ENCODE measurements around the gene HECTD1.

HECTD1 gene

DNA sequence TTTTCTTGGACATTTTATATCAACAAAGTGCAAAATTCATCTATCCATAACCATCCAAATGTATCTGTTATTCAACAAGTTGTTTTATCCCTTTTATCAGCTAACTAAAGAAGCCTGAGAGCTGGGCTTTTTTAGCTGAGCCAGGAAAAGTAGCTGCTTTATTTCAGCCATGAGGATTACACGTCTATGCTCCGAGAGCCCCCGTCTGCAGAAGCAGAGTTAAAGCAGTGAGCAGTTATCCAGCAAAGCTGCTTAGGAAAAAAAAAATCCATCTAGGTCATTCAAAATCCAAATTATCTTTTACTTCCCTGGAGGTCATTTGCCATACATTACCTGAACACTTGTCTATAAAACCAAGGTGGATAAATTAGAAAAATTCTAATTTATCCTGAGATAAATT is 15.7 kb upstream of the HECTD1 start:
- TF ChIP-seq EZH2 (optimal IDR thresholded peaks at IDR 0.05; ENCODE audit: low read depth, low read length) (no peak), EZH2phosphoT487 (IDR thresholded peaks at IDR 0.05; ENCODE audit: low read length) (no peak)
- TF ChIP-seq, protein P1, sequence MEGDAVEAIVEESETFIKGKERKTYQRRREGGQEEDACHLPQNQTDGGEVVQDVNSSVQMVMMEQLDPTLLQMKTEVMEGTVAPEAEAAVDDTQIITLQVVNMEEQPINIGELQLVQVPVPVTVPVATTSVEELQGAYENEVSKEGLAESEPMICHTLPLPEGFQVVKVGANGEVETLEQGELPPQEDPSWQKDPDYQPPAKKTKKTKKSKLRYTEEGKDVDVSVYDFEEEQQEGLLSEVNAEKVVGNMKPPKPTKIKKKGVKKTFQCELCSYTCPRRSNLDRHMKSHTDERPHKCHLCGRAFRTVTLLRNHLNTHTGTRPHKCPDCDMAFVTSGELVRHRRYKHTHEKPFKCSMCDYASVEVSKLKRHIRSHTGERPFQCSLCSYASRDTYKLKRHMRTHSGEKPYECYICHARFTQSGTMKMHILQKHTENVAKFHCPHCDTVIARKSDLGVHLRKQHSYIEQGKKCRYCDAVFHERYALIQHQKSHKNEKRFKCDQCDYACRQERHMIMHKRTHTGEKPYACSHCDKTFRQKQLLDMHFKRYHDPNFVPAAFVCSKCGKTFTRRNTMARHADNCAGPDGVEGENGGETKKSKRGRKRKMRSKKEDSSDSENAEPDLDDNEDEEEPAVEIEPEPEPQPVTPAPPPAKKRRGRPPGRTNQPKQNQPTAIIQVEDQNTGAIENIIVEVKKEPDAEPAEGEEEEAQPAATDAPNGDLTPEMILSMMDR (IDR thresholded peaks at IDR 0.05; ENCODE audit: low read length): no peak
- Histone ChIP-seq H3K27ac (ENCODE audit: low read length) (no peak overlapping the region), H3K9me2 (replicated peaks; ENCODE audit: insufficient read depth, low read length) (no peaks in the 10 kb centered on the region), H3K27me3 (replicated peaks; ENCODE audit: insufficient read depth, low read length) (no peaks in the 10 kb centered on the region), H3K9ac (ENCODE audit: low read length) (no peak overlapping the region), H3K36me3 (replicated peaks; ENCODE audit: insufficient read depth, low read length) (no peaks in the 10 kb centered on the region), H4K20me1 (ENCODE audit: insufficient read depth, low read length) (no peaks in the 10 kb centered on the region), H3K4me2 (ENCODE audit: low read depth, low read length) (no peak overlapping the region), H3K4me1 (ENCODE audit: low read length) (no peaks in the 10 kb centered on the region), H2AFZ (ENCODE audit: low read length) (no peak overlapping the region), H3K4me3 (ENCODE audit: low read length) (no peak overlapping the region), H3K79me2 (ENCODE audit: low read length) (no peaks in the 10 kb centered on the region), H3K9me3 (replicated peaks; ENCODE audit: insufficient read depth, low read length) (no peaks in the 10 kb centered on the region), H3F3A (ENCODE audit: insufficient read depth, low read length) (no peaks in the 10 kb centered on the region)
- DNase-seq: no peak

DNA sequence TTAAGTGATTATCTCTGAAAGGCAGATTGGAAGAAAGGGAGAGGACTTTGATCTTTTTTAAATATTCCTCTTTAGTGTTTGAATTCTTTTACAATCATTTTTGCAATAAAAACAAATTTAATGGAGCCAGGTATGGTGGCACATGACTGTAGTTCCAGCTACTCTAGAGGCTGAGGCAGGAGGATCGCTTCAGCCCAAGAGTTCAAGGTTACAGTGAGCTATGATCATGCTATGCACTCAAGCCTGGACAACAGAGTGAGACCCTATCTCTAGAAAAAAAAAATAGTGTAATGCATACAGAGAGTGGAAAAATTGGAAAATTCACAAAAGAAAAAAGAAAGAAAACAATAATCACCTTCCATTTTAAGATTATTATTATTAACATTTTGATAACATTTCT is 15.2 kb upstream of the HECTD1 start:
- TF ChIP-seq EZH2 (optimal IDR thresholded peaks at IDR 0.05; ENCODE audit: low read depth, low read length) (no peak), EZH2phosphoT487 (IDR thresholded peaks at IDR 0.05; ENCODE audit: low read length) (no peak)
- TF ChIP-seq, protein P1 (IDR thresholded peaks at IDR 0.05; ENCODE audit: low read length): no peak
- Histone ChIP-seq H3K9me3 (replicated peaks; ENCODE audit: insufficient read depth, low read length) (no peaks in the 10 kb centered on the region), H3K4me1 (ENCODE audit: low read length) (no peaks in the 10 kb centered on the region), H3K36me3 (replicated peaks; ENCODE audit: insufficient read depth, low read length) (no peaks in the 10 kb centered on the region), H3K79me2 (ENCODE audit: low read length) (no peaks in the 10 kb centered on the region), H3K27ac (ENCODE audit: low read length) (no peak overlapping the region), H3K4me2 (ENCODE audit: low read depth, low read length) (no peak overlapping the region), H3K4me3 (ENCODE audit: low read length) (no peak overlapping the region), H3K9me2 (replicated peaks; ENCODE audit: insufficient read depth, low read length) (no peaks in the 10 kb centered on the region), H3K9ac (ENCODE audit: low read length) (no peak overlapping the region), H2AFZ (ENCODE audit: low read length) (no peak overlapping the region), H3F3A (ENCODE audit: insufficient read depth, low read length) (no peaks in the 10 kb centered on the region), H4K20me1 (ENCODE audit: insufficient read depth, low read length) (no peaks in the 10 kb centered on the region), H3K27me3 (replicated peaks; ENCODE audit: insufficient read depth, low read length) (no peaks in the 10 kb centered on the region)
- DNase-seq: no peak

DNA sequence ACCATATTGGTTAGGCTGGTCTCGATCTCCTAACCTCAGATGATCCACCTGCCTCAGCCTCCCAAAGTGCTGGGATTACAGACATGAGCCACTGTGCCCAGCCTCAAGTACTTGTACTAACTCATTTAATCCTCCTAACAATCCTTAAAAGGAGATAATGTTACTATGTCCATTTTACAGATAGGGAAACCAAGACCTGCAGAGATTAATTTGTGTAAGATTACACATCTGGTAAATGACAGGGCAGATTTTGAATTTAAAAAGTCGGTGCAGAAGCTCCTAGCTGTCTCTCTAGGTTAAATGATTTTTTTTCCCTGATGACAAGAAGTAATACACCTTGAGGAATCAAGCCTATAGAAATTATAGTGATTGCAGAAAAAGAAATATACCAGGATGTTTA is 13.7 kb upstream of the HECTD1 start:
- H3K27ac ChIP-seq (ENCODE audit: low read length): no peak overlapping the region
- H3F3A ChIP-seq (ENCODE audit: insufficient read depth, low read length): no peaks in the 10 kb centered on the region
- no peak for TF ChIP-seq EZH2 (optimal IDR thresholded peaks at IDR 0.05; ENCODE audit: low read depth, low read length)
- TF ChIP-seq, protein P1 (IDR thresholded peaks at IDR 0.05; ENCODE audit: low read length): no peak
- no peak for TF ChIP-seq EZH2phosphoT487 (IDR thresholded peaks at IDR 0.05; ENCODE audit: low read length)
- H3K36me3 ChIP-seq (replicated peaks; ENCODE audit: insufficient read depth, low read length): no peaks in the 10 kb centered on the region
- no peak for DNase-seq
- no peak overlapping the region for H3K4me3 ChIP-seq (ENCODE audit: low read length)
- no peaks in the 10 kb centered on the region for H3K9me3 ChIP-seq (replicated peaks; ENCODE audit: insufficient read depth, low read length)
- H4K20me1 ChIP-seq (ENCODE audit: insufficient read depth, low read length): no peaks in the 10 kb centered on the region
- no peaks in the 10 kb centered on the region for H3K79me2 ChIP-seq (ENCODE audit: low read length)
- H3K27me3 ChIP-seq (replicated peaks; ENCODE audit: insufficient read depth, low read length): no peaks in the 10 kb centered on the region
- no peaks in the 10 kb centered on the region for H3K4me1 ChIP-seq (ENCODE audit: low read length)
- no peaks in the 10 kb centered on the region for H3K9me2 ChIP-seq (replicated peaks; ENCODE audit: insufficient read depth, low read length)
- H3K4me2 ChIP-seq (ENCODE audit: low read depth, low read length): no peak overlapping the region
- H2AFZ ChIP-seq (ENCODE audit: low read length): no peak overlapping the region
- H3K9ac ChIP-seq (ENCODE audit: low read length): no peak overlapping the region

Measured in MM.1S (cell line).